Keratinocyte (primary cell): ENCODE measurements around the gene MAP7. TPM values are rescaled to one million over a fixed set of nuclear protein-coding genes. Genes with fewer than 3 reads are reported as not detected.

ENCODE experiments used
- DNase-seq: peaks from one replicate; pipeline ENCODE4 v3.0.0-alpha.2; 2011; ENCODE audit warnings: low read depth, missing footprints, low spot score
- FAIRE-seq: peaks from 2 replicates; lab custom pipeline; 2011; peaks lifted over from hg19 to GRCh38; lab: Jason Lieb, UNC
- H2AFZ ChIP-seq: 2 replicates; pipeline ENCODE4 v1.6.0; 2012; ENCODE audit warnings: low read length, control low read depth, inconsistent platforms; ENCODE audit not compliant: control insufficient read depth
- H3K27ac ChIP-seq: 2 replicates; pipeline ENCODE4 v1.5.1; 2011; ENCODE audit warnings: low read length; ENCODE audit not compliant: control insufficient read depth, insufficient read depth
- H3K27me3 ChIP-seq: 3 replicates; pipeline ENCODE4 v1.6.0; 2011; ENCODE audit warnings: low read length; ENCODE audit not compliant: control insufficient read depth, insufficient read depth; ENCODE audit errors: extremely low read depth
- H3K36me3 ChIP-seq, 2 experiments: 2 replicates in 1 of 2; 3 replicates in 1 of 2; pipeline ENCODE4 v1.5.1; 2011; ENCODE audit warnings: low read length in 2 of 2, mild to moderate bottlenecking in 1 of 2; ENCODE audit not compliant: control insufficient read depth in 2 of 2, insufficient read depth in 2 of 2; ENCODE audit errors: extremely low read depth in 1 of 2
- H3K4me1 ChIP-seq: 3 replicates; pipeline ENCODE4 v1.5.1; 2011; ENCODE audit warnings: low read length; ENCODE audit not compliant: control insufficient read depth, insufficient read depth; ENCODE audit errors: extremely low read depth
- H3K4me2 ChIP-seq: 3 replicates; pipeline ENCODE4 v1.6.0; 2011; ENCODE audit warnings: low read depth, low read length; ENCODE audit not compliant: control insufficient read depth, insufficient read depth; ENCODE audit errors: extremely low read depth
- H3K4me3 ChIP-seq, 3 experiments: fragments of 200-600 bp in 1 of 3; sonication (generic) in 1 of 3; 2 replicates in 2 of 3; 3 replicates in 1 of 3; pipeline ENCODE4 v1.5.1; 2011 to 2016; ENCODE audit warnings: low read length in 3 of 3, mild to moderate bottlenecking in 3 of 3, control low read depth in 2 of 3, inconsistent platforms in 1 of 3, low read depth in 1 of 3, mixed read lengths in 1 of 3, mixed run types in 1 of 3, moderate library complexity in 1 of 3; ENCODE audit not compliant: control insufficient read depth in 2 of 3, insufficient read depth in 2 of 3; ENCODE audit errors: extremely low read depth in 1 of 3
- H3K79me2 ChIP-seq: 2 replicates; pipeline ENCODE4 v1.6.0; 2012; ENCODE audit warnings: low read length; ENCODE audit not compliant: control insufficient read depth, insufficient read depth
- H3K9ac ChIP-seq: 3 replicates; pipeline ENCODE4 v1.6.0; 2011; ENCODE audit warnings: low read length; ENCODE audit not compliant: control insufficient read depth, insufficient read depth; ENCODE audit errors: extremely low read depth
- H3K9me1 ChIP-seq: 3 replicates; pipeline ENCODE4 v1.6.0; 2011; ENCODE audit warnings: low read length; ENCODE audit not compliant: control insufficient read depth, insufficient read depth; ENCODE audit errors: extremely low read depth
- H3K9me3 ChIP-seq: 2 replicates; pipeline ENCODE4 v1.5.1; 2012; ENCODE audit warnings: low read depth, low read length; ENCODE audit not compliant: control insufficient read depth
- H4K20me1 ChIP-seq: 3 replicates; pipeline ENCODE4 v1.6.0; 2011; ENCODE audit warnings: low read length; ENCODE audit not compliant: control insufficient read depth, insufficient read depth; ENCODE audit errors: extremely low read depth
- EZH2 ChIP-seq: IDR thresholded peaks from one replicate; pipeline ENCODE4 v1.6.1; 2012; ENCODE audit warnings: inconsistent platforms, mild to moderate bottlenecking, low read length, moderate library complexity
- dilution Hi-C: fragments of 300-500 bp; cut with MboI; formaldehyde crosslinking; loops from one replicate; pipeline ENCODE4 v1.7.0; 2020; ENCODE audit warnings: low sequenced_read_pairs; ENCODE audit not compliant: extremely low pct_ligation_motif_present
- polyA plus RNA-seq, 5 experiments: library from polyadenylated mRNA; depleted of rRNA in 3 of 5; stranded (reverse) in 3 of 5; stranded (forward) in 1 of 5; unstranded in 1 of 5; fragments of >200 nt; gene quantifications; 1 replicate in 1 of 5; 2 replicates in 3 of 5; 3 replicates in 1 of 5; pipeline versions ENCODE4 v1.2.1 to v1.2.3, GENCODE V29; 2011 to 2012; ENCODE audit warnings: missing spikeins in 2 of 5, low read depth in 1 of 5, low replicate concordance in 1 of 5
- TF ChIP-seq, protein P1 (sequence below), 3 experiments: IDR thresholded peaks in 1 of 3; conservative IDR thresholded peaks in 1 of 3; optimal IDR thresholded peaks in 1 of 3; 2 replicates in 2 of 3; 3 replicates in 1 of 3; pipeline versions ENCODE3 to v1.5.1; 2011; ENCODE audit warnings: low read length in 3 of 3, mild to moderate bottlenecking in 3 of 3, moderate library complexity in 2 of 3, control low read depth in 1 of 3, inconsistent platforms in 1 of 3; ENCODE audit not compliant: insufficient read depth in 2 of 3; ENCODE audit errors: extremely low read depth in 1 of 3

Gene MAP7
- polyA plus RNA-seq, 1 donor (not counting 4 experiments of a cell fraction or from before 2014, with no cell fraction given): 11.8 TPM

DNA sequence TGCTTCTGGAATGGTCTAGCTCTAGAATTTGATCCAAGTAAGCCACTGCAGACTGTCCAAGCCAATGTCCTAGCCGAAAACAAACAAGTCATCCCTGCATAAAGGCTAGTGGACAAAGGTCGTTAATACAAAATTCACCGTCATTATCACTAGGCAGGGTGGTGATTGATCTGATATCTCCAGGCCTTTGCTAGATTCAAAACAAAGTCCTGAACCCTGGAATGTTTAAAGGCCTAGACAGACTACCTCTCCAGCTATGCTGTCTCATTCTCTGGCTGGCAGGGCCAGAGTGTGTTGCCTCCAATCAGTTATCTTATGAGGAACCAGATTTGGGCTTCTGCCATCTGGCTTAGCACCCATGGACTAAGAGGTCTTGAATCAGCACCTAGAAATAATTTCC, 38.3 kb downstream of the MAP7 start:
- dilution Hi-C loops: no loop called here

DNA sequence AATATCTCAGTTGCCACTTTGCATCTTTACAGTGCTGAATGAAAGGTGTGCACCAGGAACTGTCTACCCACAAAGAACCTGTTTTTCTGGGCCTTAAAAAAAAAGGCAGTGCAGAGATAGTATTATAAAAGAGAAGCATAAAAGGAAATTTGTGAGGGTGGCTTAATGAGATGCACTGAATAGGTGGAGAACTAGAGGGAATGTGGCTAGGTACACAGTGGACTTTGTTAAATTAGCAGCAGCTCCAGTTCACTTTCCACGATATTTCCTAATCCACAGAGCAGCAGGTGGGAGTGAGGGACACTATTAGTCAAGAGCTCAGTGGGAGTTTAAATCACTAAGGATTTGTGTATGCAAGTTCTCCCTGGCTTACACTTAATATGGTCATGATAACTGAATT, 38.8 kb downstream of the MAP7 start:
- TF ChIP-seq, protein P1, sequence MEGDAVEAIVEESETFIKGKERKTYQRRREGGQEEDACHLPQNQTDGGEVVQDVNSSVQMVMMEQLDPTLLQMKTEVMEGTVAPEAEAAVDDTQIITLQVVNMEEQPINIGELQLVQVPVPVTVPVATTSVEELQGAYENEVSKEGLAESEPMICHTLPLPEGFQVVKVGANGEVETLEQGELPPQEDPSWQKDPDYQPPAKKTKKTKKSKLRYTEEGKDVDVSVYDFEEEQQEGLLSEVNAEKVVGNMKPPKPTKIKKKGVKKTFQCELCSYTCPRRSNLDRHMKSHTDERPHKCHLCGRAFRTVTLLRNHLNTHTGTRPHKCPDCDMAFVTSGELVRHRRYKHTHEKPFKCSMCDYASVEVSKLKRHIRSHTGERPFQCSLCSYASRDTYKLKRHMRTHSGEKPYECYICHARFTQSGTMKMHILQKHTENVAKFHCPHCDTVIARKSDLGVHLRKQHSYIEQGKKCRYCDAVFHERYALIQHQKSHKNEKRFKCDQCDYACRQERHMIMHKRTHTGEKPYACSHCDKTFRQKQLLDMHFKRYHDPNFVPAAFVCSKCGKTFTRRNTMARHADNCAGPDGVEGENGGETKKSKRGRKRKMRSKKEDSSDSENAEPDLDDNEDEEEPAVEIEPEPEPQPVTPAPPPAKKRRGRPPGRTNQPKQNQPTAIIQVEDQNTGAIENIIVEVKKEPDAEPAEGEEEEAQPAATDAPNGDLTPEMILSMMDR (optimal IDR thresholded peaks at IDR 0.05 in 1 of 3, IDR thresholded peaks at IDR 0.05 in 1 of 3, conservative IDR thresholded peaks at IDR 0.05 in 1 of 3; ENCODE audit: extremely low read depth in 1 of 3, insufficient read depth in 2 of 3, low read length in 3 of 3): no peak
- no peak overlapping the region for H3K4me2 ChIP-seq
- no peaks in the 10 kb centered on the region for H3K9me1 ChIP-seq
- H2AFZ ChIP-seq: no peak overlapping the region
- H3K79me2 ChIP-seq: peaks cover 7% of the 10 kb centered on the region
- peaks cover 0 to 1% of the 10 kb centered on the region in 2 experiments for H3K36me3 ChIP-seq
- no peaks in the 10 kb centered on the region for H3K27me3 ChIP-seq
- no peak overlapping the region for H3K4me3 ChIP-seq
- no peaks in the 10 kb centered on the region for H3K9me3 ChIP-seq
- dilution Hi-C loops: no loop called here
- FAIRE-seq (no peak), DNase-seq (no peak)
- peaks cover 3% of the 10 kb centered on the region for H3K4me1 ChIP-seq
- H4K20me1 ChIP-seq: no peaks in the 10 kb centered on the region
- H3K27ac ChIP-seq: no peak overlapping the region
- no peak overlapping the region for H3K9ac ChIP-seq

More for the DNA sequence above, 38.3 kb downstream of the MAP7 start:
- no peak for DNase-seq
- H3K4me3 ChIP-seq: no peak overlapping the region
- no peak overlapping the region for H2AFZ ChIP-seq
- peaks cover 8% of the 10 kb centered on the region for H3K79me2 ChIP-seq
- no peaks in the 10 kb centered on the region for H3K27me3 ChIP-seq
- FAIRE-seq: no peak
- H4K20me1 ChIP-seq: no peaks in the 10 kb centered on the region
- H3K36me3 ChIP-seq: peaks cover 0 to 1% of the 10 kb centered on the region in 2 experiments
- H3K9me1 ChIP-seq: no peaks in the 10 kb centered on the region
- no peak overlapping the region for H3K9ac ChIP-seq
- H3K4me2 ChIP-seq: no peak overlapping the region
- H3K9me3 ChIP-seq: no peaks in the 10 kb centered on the region
- H3K4me1 ChIP-seq: peaks cover 7% of the 10 kb centered on the region
- TF ChIP-seq EZH2: no peak
- TF ChIP-seq, protein P1 (optimal IDR thresholded peaks at IDR 0.05 in 1 of 3, IDR thresholded peaks at IDR 0.05 in 1 of 3, conservative IDR thresholded peaks at IDR 0.05 in 1 of 3; ENCODE audit: extremely low read depth in 1 of 3, insufficient read depth in 2 of 3, low read length in 3 of 3): no peak
- H3K27ac ChIP-seq: no peak overlapping the region
